Upper lobe of right lung (tissue), 1 donor: Measurements from ENCODE around the gene BRICD5. TPM values are rescaled to one million over a fixed set of nuclear protein-coding genes. Genes with fewer than 3 reads are reported as not detected.

Source experiments
- ATAC-seq: fragments of 200-7000 bp; cut with Tn5 transposase; one replicate; pipeline ENCODE4 v1.9.1; 2020; ENCODE audit warnings: mild to moderate bottlenecking, moderate library complexity
- DNase-seq: peaks from one replicate; pipeline ENCODE4 v3.0.0-alpha.2; 2020
- H3K27ac ChIP-seq: fragments of 200-600 bp; one replicate; pipeline ENCODE4 v1.8.0; 2022
- H3K27me3 ChIP-seq: fragments of 200-600 bp; one replicate; pipeline ENCODE4 v1.8.0; 2022; ENCODE audit warnings: mild to moderate bottlenecking
- H3K36me3 ChIP-seq: fragments of 200-600 bp; one replicate; pipeline ENCODE4 v1.8.0; 2022
- H3K4me1 ChIP-seq: fragments of 200-600 bp; one replicate; pipeline ENCODE4 v1.8.0; 2022
- H3K4me3 ChIP-seq: fragments of 200-600 bp; one replicate; pipeline ENCODE4 v1.8.0; 2022; ENCODE audit warnings: mild to moderate bottlenecking
- H3K9me3 ChIP-seq: fragments of 200-600 bp; one replicate; pipeline ENCODE4 v1.8.0; 2022
- CTCF ChIP-seq: fragments of 200-600 bp; IDR thresholded peaks from one replicate; pipeline ENCODE4 v1.8.0; 2022; ENCODE audit warnings: antibody characterized with exemption
- intact Hi-C: fragments of 100-400 bp; cut with DNase I; formaldehyde crosslinking; loops from one replicate; pipeline ENCODE4 v1.11.0; 2022
- total RNA-seq: library from RNA; stranded (reverse); fragmentation: NEBNext Ultra II Directional; extraction: Animal tissue kit (Norgen Biotek cat#: 25700); gene quantifications from one replicate; pipeline ENCODE4 v1.2.1, GENCODE V29; 2021
- donor health status: DM: no; HTN: yes; CAD: no; lungs with severe emphysema.

The BRICD5 gene
- total RNA-seq, 1 donor from 2014 or later: 7.5 TPM

DNA sequence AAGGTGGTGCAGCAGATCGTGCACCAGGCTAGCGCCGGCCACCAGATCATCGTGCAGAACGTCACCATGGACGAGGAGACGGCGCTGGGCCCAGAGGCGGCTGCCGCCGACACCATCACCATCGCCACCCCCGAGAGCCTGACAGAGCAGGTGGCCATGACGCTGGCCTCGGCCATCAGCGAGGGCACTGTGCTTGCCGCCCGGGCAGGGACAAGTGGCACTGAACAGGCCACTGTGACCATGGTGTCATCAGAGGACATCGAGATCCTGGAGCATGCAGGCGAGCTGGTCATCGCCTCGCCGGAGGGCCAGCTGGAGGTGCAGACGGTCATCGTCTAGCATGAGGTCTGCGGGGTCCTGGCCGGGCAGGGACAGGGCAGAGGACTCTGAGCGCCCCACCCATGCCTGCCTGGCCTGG, 24.6 kb upstream of the BRICD5 start:
- DNase-seq: no peak
- no peak for ATAC-seq
- intact Hi-C loops: no loop called here
- no peaks in the 10 kb centered on the region for H3K9me3 ChIP-seq
- H3K27me3 ChIP-seq: peaks cover 24% of the 10 kb centered on the region
- peaks cover 17% of the 10 kb centered on the region for H3K4me1 ChIP-seq
- no peak overlapping the region for H3K27ac ChIP-seq
- peaks cover 47% of the 10 kb centered on the region for H3K36me3 ChIP-seq
- H3K4me3 ChIP-seq: no peak overlapping the region
- no peak for TF ChIP-seq CTCF

- intact Hi-C loops: no loop called here
- peaks cover 24% of the 10 kb centered on the region for H3K27me3 ChIP-seq
- DNase-seq: no peak
- peaks cover 51% of the 10 kb centered on the region for H3K36me3 ChIP-seq
- no peak overlapping the region for H3K27ac ChIP-seq
- peaks cover 17% of the 10 kb centered on the region for H3K4me1 ChIP-seq
- no peak for TF ChIP-seq CTCF
- no peak overlapping the region for H3K4me3 ChIP-seq
- no peaks in the 10 kb centered on the region for H3K9me3 ChIP-seq
- no peak for ATAC-seq
Observed at GRCh38 chr16:2234813-2235170, 24.1 kb upstream of the BRICD5 start.

DNA sequence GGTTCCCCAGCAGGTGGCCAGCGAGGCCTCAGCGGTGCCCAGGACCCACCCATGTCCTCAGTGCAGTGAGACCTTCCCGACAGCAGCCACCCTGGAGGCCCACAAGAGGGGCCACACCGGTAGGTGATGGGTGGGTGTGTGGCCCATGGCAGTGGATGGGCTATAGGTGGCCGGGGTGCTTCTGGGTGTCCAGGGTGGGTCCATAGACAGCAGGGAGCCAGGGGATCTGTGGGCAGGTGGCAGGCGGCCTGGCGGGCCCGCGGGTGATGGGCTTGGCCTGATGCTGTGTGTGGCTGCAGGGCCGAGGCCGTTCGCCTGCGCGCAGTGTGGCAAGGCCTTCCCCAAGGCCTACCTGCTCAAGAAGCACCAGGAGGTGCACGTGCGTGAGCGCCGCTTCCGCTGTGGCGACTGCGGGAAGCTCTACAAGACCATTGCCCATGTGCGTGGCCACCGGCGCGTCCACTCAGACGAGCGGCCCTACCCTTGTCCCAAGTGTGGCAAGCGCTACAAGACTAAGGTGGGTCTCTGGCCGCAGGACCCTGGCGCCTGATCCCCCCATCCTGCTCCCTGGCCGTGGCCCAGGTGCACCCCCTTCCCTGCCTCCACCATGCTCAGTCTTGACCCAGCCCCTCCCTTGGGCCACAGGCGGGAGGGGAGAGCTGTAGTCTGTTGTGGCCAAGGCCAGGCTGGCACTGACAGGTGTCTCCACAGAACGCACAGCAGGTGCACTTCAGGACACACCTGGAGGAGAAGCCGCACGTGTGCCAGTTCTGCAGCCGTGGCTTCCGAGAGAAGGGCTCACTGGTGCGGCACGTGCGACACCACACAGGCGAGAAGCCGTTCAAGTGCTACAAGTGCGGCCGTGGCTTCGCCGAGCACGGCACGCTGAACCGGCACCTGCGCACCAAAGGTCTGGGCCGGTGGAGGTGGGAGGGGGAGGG, 23.5 kb upstream of the BRICD5 start:
- no peak for TF ChIP-seq CTCF
- Histone ChIP-seq H3K9me3 (no peaks in the 10 kb centered on the region), H3K27me3 (peaks cover 24% of the 10 kb centered on the region), H3K4me1 (peaks cover 17% of the 10 kb centered on the region), H3K36me3 (peaks cover 58% of the 10 kb centered on the region), H3K4me3 (no peak overlapping the region), H3K27ac (no peak overlapping the region)
- intact Hi-C loops: no loop called here
- DNase-seq (no peak), ATAC-seq (no peak)

DNA sequence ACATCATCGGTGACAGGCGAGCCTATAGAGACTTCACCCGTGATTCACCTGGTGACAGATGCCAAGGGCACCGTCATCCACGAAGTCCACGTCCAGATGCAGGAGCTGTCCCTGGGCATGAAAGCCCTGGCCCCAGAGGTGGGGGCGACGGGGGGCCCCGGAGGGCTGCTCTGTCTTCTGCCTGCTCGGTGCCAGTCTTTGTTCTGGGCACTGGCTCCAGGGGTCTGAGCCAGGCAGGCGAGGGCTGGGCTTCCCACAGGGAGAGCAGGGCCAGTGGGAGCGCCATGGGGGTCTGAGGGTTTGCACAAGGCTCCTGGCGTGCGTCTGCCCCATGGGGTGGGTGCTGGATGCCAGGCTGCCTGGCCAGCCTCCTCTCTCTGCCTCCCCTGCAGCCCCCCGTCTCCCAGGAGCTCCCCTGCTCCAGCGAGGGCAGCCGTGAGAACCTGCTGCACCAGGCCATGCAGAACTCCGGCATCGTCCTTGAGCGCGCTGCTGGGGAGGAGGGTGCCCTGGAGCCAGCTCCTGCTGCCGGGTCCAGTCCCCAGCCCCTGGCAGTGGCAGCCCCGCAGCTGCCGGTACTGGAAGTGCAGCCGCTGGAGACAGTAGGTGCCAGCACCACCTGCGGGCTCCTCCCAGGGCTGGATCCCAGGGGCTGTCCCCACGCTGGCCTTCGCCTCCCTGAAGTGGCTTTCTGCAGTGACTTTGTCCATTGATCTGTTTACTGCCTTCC, 22.5 kb upstream of the BRICD5 start:
- no peak for DNase-seq

More for the DNA sequence above, 22.5 kb upstream of the BRICD5 start:
- intact Hi-C loops: no loop called here
- ATAC-seq: no peak
- no peaks in the 10 kb centered on the region for H3K9me3 ChIP-seq
- peaks cover 67% of the 10 kb centered on the region for H3K36me3 ChIP-seq
- H3K27me3 ChIP-seq: peaks cover 24% of the 10 kb centered on the region
- TF ChIP-seq CTCF: no peak
- H3K27ac ChIP-seq: no peak overlapping the region
- H3K4me3 ChIP-seq: no peak overlapping the region
- H3K4me1 ChIP-seq: peaks cover 17% of the 10 kb centered on the region
